HepG2 (cell line): ENCODE data around the gene ARVCF. TPM values are rescaled to one million over a fixed set of nuclear protein-coding genes. Genes with fewer than 3 reads are reported as not detected.

ENCODE experiments used
- AFF4 ChIP-seq: sonication (generic); formaldehyde crosslinking; IDR thresholded peaks from 2 replicates; pipeline ENCODE4 v1.4.0; 2020; ENCODE audit warnings: missing genetic modification reagents
- ATF6 ChIP-seq: sonication (generic); formaldehyde crosslinking; conservative IDR thresholded peaks from 2 replicates; pipeline ENCODE4 v1.4.0; 2020; ENCODE audit warnings: missing genetic modification reagents
- BHLHE40 ChIP-seq: IDR thresholded peaks from 2 replicates; pipeline ENCODE4 v1.6.1; 2011; ENCODE audit warnings: low read length, improper control_type of control experiment
- EHMT2 ChIP-seq: fragments of 200-600 bp; sonication (generic); IDR thresholded peaks from 2 replicates; pipeline ENCODE4 v1.7.0; 2017; ENCODE audit warnings: antibody characterized with exemption, low read depth, low read length, borderline replicate concordance
- ELF3 ChIP-seq: IDR thresholded peaks from 2 replicates; pipeline ENCODE4 v1.6.1; 2016; ENCODE audit warnings: missing genetic modification reagents, missing compliant biosample characterization
- GABPB1 ChIP-seq: IDR thresholded peaks from 2 replicates; pipeline ENCODE4 v1.6.1; 2016; ENCODE audit warnings: mild to moderate bottlenecking, missing genetic modification reagents, moderate library complexity, missing compliant biosample characterization
- HBP1 ChIP-seq: IDR thresholded peaks from 2 replicates; pipeline ENCODE4 v1.6.1; 2016; ENCODE audit warnings: low read depth, control low read depth
- HOXA5 ChIP-seq: sonication (generic); formaldehyde crosslinking; IDR thresholded peaks from 2 replicates; pipeline ENCODE4 v1.4.0; 2020; ENCODE audit warnings: missing genetic modification reagents
- KDM5B ChIP-seq: sonication (generic); formaldehyde crosslinking; IDR thresholded peaks from 2 replicates; pipeline ENCODE4 v1.4.0; 2020; ENCODE audit warnings: missing genetic modification reagents, mild to moderate bottlenecking, borderline replicate concordance
- KLF9 ChIP-seq: IDR thresholded peaks from 2 replicates; pipeline ENCODE4 v1.6.1; 2016; ENCODE audit warnings: low read depth
- NRL ChIP-seq: sonication (generic); formaldehyde crosslinking; IDR thresholded peaks from 2 replicates; pipeline ENCODE4 v1.5.0; 2020; ENCODE audit warnings: missing genetic modification reagents, mild to moderate bottlenecking, moderate library complexity, borderline replicate concordance
- PAWR ChIP-seq: sonication (generic); formaldehyde crosslinking; IDR thresholded peaks from 2 replicates; pipeline ENCODE4 v1.4.0; 2020; ENCODE audit warnings: missing genetic modification reagents, mild to moderate bottlenecking, borderline replicate concordance
- PBX3 ChIP-seq: sonication (generic); formaldehyde crosslinking; IDR thresholded peaks from 2 replicates; pipeline ENCODE4 v1.8.1; 2023; ENCODE audit warnings: missing genetic modification reagents, inconsistent platforms, borderline replicate concordance
- SYNCRIP ChIP-seq: fragments of 200-400 bp; formaldehyde crosslinking; IDR thresholded peaks from 2 replicates; pipeline ENCODE4 v1.6.1; 2018; ENCODE audit warnings: mild to moderate bottlenecking, low read depth, low read length; ENCODE audit not compliant: insufficient read depth
- TOE1 ChIP-seq: sonication (generic); formaldehyde crosslinking; IDR thresholded peaks from 2 replicates; pipeline ENCODE4 v1.4.0; 2020; ENCODE audit warnings: mild to moderate bottlenecking, missing genetic modification reagents
- ZBTB1 ChIP-seq: sonication (generic); formaldehyde crosslinking; IDR thresholded peaks from 2 replicates; pipeline ENCODE4 v1.4.0; 2020; ENCODE audit warnings: missing genetic modification reagents, borderline replicate concordance
- ZNF101 ChIP-seq: sonication (generic); formaldehyde crosslinking; IDR thresholded peaks from 2 replicates; pipeline ENCODE4 v1.4.0; 2020; ENCODE audit warnings: mild to moderate bottlenecking, low read depth, missing genetic modification reagents, borderline replicate concordance
- ZNF282 ChIP-seq: fragments of 450-650 bp; IDR thresholded peaks from 2 replicates; pipeline ENCODE4 v1.6.1; 2018; ENCODE audit not compliant: partially characterized antibody
- ZNF713 ChIP-seq: sonication (generic); formaldehyde crosslinking; IDR thresholded peaks from 2 replicates; pipeline ENCODE4 v1.4.0; 2020; ENCODE audit warnings: mild to moderate bottlenecking, missing genetic modification reagents
- ZSCAN21 ChIP-seq: sonication (generic); formaldehyde crosslinking; IDR thresholded peaks from 2 replicates; pipeline ENCODE4 v1.8.0; 2022; ENCODE audit warnings: mild to moderate bottlenecking, missing genetic modification reagents, moderate library complexity, borderline replicate concordance
- ZUFSP ChIP-seq: sonication (generic); formaldehyde crosslinking; IDR thresholded peaks from 2 replicates; pipeline ENCODE4 v1.9.0; 2021; ENCODE audit warnings: missing genetic modification reagents, mild to moderate bottlenecking, borderline replicate concordance
- polyA plus RNA-seq, 8 experiments: library from polyadenylated mRNA; depleted of rRNA in 3 of 8; stranded (reverse) in 7 of 8; unstranded in 1 of 8; fragments of >200 nt; fragmentation: Illumina TruSeq in 4 of 8; extraction: Trizol in 4 of 8; gene quantifications; 2 replicates each; pipeline versions ENCODE4 v1.2.1 to v1.2.3, GENCODE V29; 2011 to 2016; ENCODE audit warnings: low read depth in 4 of 8, missing spikeins in 1 of 8, mixed read lengths in 1 of 8; ENCODE audit not compliant: insufficient read depth in 1 of 8
- total RNA-seq, 5 experiments: library from RNA; depleted of rRNA; stranded (reverse); fragments of >200 nt; fragmentation: Illumina TruSeq; extraction: Trizol; gene quantifications; 2 replicates each; pipeline ENCODE4 v1.2.3, GENCODE V29; 2016; ENCODE audit warnings: low read depth in 1 of 5

ARVCF gene
- total and polyA plus RNA-seq, 2 of the 13 experiments (the other 11 are each of a cell fraction or from before 2014, with no cell fraction given): 16.4 to 17.7 TPM

GRCh38 chr22:19957445-19957844, 59.2 kb downstream of the ARVCF start (continued):
- TF ChIP-seq HOXA5 (CRISPR knock-in tag) (no peak), ELF3 (CRISPR knock-in tag) (no peak), ZSCAN21 (peak; percentile 36; the same call in 1 of the 2 replicates), BHLHE40 (no peak), GABPB1 (CRISPR knock-in tag) (0 out of 2 replicates have a peak, but pooled peaks have one; percentile 30), ZUFSP (CRISPR knock-in tag) (no peak), ZNF101 (CRISPR knock-in tag) (no peak), KLF9 (no peak), SYNCRIP (no peak), TOE1 (no peak), ATF6 (CRISPR knock-in tag) (no peak), ZNF282 (no peak), EHMT2 (no peak), HBP1 (CRISPR knock-in tag) (no peak), ZBTB1 (CRISPR knock-in tag) (no peak), ZNF713 (CRISPR knock-in tag) (no peak), KDM5B (CRISPR knock-in tag) (0 out of 2 replicates have a peak, but pooled peaks have one; percentile 19), AFF4 (CRISPR knock-in tag) (no peak), PBX3 (no peak), NRL (CRISPR knock-in tag) (no peak; the same call in 1 of the 2 replicates), PAWR (CRISPR knock-in tag) (no peak)
